T-helper 9 cell (primary cell): ENCODE data around the gene MORN1.

Experiments used
- DNase-seq: peaks from one replicate; pipeline ENCODE4 v3.0.0-alpha.2; 2020

The MORN1 gene

DNA sequence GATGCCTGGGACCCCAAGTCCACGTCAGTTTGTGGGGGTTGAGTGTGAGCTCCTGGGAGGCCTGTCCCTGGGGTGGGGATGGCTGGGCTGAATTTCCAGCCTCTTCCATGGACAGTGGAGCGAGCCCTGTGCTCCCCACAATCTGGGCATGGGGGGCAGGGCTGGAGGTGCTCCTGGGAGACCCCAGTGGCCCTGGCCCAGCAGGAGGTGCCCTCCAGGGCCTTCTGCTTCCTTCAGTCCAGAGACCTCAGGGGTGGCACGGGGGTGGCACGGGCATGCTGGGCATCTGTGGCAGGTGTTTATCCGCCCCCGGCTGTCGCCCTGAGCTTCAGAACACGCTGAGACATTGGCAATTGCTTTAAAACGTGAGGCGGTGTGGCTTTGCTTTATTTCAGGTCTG is 40.9 kb downstream of the MORN1 start:
- DNase-seq, result no peak

DNA sequence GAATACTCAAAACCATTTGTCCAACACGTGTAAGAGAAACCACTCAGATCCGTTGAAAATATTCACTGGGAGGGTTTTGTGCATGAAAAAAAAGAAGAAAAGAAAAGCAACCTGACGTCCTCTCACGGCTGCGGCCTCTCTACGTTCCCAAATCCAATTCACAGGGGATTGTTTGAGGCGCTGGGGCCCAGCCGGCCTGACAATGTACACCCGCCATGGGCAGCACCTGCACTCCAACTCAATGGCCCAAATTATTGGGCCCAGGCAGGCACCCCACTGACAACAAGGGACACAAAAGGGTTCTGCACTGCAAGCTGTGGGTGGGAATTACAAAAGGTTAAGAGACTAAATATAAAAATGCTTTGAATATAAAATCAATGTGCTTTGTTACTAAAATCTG is 41.5 kb downstream of the MORN1 start:
- DNase-seq, result no peak

DNA sequence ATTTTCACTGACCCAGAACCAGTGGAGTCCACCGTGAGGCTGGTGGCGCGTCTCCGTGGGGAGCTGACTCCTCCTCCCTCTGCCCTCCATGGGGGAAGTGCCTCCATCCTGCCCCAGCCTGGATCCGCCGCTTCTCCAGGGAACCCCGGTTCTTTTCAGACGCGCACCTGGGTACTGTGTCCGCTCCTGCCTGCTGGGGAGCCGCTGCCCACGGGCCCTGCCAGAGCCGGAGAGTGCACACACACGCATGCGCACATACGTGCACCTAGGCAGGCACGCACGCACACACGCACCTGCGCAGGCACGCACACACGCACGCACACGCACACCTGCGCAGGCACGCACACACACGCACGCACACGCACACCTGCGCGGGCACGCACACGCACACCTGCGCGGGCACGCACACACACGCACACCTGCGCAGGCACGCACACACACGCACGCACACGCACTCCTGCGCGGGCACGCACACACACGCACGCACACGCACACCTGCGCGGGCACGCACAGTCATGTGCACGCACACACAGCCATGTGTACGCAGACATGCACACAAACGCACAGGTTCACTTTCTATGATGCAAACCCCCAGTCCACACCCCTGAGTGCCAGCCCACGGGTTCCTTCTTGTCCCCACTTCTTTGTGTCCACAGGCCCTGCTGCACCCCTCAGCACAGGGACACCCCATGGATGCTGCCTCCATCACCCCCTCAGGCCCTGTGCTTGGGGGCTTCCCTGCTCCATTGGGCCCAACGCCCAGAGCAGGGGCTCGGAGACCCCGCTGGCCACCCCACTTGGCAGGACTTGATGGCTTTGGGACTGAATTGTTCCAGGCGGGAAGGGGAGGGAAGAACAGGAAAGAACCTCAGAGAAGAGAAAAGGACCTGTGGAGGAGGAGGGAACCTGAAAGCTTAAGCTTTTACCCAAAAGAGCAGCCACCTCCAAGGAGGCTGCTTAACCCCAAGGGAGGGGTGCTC is 42.7 kb downstream of the MORN1 start:
- DNase-seq, result no peak

DNA sequence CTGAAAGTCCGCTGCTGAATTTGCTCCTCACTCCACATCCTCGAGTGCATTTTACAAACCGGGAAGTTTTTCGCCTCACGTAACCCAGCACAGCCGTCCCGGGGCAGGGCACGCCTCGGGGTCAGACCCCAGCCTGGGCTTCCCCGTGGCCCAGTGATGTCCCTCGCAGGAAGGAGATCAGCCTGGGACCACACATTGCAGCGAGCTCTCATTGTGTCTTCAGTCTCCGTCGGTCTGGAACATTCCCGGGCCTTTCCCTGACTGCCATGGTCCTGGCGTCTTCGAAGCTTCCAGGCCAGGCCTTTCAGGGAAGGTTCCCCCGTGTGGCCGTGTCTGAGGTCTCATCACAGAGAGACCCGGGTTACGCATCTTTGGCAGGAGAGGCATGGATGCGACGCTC is 43.5 kb downstream of the MORN1 start:
- no peak for DNase-seq

DNA sequence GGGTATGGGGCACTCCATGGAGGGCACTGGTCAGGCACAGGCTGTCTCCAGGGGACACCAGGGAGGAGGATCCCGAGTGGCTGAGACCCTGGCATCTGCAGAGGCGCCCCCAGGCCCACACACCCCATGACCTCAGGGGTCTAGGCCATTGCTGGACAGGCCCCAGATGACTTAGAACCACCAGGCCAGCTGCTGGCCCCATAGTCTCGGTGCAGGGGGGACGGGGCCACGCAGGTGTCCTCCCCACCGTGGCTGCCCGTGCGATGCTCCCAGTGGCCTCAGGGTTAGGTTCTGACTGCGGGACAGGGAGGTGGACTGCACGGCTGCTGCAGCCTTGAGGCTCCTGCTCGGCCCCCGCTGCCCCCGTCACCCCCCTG is 44.0 kb downstream of the MORN1 start:
- no peak for DNase-seq

DNA sequence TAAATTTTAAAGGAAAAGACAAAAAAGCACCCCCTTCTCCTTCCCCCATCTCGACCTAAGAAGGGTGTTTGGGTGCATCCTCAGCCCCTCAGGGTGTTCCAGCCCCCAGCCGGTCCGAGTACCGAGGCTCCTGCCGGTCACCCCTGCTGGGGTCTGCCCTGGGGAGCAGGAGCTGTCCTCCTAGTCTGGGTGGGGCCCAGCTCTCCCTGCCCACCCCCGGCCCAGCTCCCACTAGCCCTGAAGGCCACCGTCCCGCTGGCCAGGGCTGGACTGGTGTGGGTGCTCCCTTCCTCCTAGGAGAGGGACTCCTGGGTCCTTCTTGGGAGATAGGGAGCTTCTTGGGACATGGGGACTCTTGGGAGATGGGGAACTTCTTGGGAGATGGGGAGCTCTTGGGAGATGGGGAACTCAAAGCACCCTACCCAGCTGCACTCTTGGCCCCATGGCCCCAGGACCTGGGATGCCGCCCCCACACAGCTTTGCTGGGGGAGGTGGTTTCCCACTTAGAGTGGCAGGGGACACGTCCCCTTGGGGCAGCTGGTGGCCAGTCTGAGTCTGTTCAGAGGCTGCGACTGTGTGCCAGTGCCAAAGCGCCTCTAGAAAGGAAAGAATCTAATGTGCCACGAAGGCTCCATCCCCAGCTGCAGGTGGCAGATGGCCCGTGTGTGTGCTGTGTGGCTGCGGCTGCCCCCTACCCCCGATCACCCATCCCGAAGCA is 44.5 kb downstream of the MORN1 start:
- DNase-seq, result no peak

DNA sequence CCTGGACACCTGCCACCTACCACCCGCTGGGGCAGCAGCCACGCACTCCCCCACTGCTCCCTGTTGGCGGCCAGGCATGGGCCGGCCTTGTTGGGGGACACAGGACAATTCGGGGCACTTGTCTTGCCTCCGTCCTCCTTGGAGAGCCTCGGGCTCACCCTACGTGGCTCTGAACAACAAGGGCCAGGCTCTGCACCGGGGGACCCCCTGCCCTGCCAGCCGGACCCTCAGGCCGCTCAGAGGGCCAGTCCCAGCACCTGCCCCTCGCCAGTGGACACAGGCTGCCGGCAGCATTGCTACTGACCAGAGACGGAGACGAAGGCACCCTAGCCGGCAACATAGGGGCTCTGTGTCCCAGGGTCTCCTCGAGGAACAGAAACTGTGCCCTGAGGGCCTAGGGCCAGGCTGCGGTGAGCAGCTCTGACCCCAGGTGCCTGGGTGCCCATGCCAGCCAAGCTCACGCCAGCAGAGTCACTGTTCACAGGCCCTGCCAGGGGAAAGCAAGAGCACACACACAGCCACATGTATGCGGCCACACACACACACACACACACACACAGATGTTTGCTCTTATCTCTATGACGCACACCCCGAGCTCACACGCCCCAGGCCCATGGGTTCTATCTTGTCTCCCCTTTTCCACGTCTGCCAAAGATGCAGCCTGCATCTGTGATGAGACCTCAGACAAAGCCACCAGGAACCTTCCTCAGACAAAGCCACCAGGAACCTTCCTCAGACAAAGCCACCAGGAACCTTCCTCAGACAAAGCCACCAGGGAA is 45.9 kb downstream of the MORN1 start:
- no peak for DNase-seq

DNA sequence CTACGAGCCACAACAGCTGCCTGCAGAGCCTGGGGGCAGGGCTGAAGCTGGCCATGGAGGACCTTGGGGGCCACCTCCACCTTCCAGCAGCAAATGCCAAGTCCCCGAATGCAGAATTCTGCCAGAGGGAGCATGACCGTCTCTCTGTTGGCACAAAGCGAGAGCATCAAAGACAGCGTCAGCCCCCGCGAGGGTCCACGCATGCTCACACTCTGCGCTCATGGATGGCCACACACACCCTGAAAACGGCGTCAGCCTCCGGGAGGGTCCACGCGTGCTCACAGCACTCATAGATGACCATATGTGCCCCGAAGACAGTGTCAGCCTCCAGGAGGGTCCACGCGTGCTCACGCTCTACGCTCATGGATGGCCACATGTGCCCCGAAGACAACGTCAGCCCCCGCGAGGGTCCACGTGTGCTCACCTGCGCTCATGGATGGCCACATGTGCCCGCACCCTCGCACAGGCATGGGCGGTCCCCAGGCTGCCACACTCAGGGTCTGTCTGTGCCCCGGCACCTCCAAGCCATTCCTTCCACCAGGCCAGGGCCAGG is 46.5 kb downstream of the MORN1 start:
- DNase-seq, result no peak

DNA sequence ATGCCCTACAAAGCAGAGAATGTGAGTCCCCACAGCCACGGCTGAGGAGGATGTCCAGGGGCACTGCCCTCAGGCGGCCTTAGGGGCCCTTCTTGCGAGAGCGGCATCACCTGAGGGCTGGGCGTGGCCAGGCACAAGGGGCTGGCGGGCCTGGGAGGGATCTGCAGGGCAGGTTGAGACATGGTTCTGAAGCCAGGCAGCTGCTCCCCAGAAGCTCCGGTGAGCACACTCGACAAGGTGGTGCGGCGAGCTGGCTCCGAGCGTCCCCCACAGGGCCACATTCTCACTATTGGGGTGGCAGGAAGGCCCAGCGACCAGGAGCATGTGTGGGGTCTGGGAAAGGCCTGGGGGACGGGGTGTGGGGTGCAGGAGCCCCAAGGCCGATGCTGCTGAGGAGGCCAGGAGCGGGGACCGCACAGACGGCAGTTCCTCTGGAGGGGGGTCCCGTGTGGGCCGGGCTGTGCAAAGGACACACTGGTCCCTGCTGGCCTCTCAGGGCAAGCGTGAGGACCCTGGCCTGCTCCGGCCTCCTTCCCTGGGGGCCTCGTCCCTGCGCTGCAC is 47.2 kb downstream of the MORN1 start:
- no peak for DNase-seq

DNA sequence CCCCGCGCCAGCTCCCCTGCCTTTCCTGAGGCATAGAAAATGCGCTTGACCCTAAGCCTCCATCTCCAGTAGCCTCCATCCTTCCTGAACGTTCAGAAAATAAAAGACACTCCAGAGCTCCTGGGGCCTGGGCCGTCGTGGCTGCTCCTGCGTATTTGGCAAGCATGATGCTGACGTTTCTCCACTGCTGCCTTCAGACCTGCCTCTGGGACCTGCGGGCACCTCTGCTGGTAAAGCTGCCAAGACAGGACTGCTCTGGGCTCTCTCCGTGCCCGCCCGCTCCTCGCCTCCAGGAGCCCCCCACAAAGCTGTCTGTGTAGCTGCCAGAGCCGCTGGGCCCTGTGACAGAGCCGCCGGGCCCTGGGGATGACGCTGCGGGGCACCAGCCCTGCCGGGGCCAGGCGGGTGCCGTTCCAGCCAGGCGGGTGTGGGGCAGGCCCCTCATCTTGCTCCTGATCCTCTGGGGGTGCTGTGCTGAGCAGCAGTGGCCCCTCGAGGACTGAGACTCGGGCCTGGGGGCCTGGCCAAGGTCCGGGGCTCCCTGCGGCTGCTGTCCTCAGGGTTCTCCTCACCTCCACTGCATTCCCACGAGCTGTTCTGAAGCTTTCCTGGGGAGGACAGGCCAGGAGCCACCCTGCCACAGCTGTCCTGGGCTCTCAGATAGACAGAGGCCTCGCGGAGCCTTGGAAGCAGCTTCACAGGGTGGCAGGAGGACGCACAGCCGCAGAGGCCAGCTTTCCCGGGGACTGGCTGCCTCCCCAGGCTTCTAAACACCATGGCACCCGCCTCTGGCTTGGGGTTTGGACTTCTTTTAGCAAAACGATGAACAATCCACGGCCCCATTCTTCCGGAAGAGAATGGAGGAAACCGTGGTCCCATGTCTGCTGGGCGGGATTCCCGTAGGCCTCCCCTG is 48.1 kb downstream of the MORN1 start:
- no peak for DNase-seq

DNA sequence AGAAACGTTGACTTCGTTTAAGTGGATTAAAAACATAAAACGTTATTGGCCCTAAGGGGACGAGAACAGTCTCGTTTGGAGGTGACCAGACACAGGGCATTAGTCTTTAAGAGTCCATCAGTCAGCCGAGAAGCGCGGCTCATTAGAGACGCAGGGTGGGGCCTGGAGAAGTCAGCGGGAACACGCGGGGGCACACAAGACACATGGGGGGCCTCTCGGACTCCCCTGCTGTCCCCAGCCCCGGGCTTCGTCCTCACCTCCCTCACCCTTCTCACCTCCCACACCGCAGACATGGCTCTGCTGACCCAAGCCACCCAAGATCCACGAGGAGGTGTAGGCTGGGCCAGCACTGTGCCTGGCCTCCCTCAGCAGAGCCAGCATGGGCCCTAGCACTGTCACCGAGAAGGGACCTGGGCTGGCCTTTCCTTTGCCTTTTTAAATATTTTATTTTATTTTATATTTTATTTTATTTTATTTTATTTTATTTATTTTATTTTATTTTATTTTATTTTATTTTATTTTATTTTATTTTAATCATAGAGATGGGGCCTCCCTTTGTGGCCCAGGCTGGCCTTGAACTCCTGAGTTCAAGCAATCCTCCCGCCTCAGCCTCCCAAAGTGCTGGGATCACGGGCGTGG is 48.9 kb downstream of the MORN1 start:
- no peak for DNase-seq

DNA sequence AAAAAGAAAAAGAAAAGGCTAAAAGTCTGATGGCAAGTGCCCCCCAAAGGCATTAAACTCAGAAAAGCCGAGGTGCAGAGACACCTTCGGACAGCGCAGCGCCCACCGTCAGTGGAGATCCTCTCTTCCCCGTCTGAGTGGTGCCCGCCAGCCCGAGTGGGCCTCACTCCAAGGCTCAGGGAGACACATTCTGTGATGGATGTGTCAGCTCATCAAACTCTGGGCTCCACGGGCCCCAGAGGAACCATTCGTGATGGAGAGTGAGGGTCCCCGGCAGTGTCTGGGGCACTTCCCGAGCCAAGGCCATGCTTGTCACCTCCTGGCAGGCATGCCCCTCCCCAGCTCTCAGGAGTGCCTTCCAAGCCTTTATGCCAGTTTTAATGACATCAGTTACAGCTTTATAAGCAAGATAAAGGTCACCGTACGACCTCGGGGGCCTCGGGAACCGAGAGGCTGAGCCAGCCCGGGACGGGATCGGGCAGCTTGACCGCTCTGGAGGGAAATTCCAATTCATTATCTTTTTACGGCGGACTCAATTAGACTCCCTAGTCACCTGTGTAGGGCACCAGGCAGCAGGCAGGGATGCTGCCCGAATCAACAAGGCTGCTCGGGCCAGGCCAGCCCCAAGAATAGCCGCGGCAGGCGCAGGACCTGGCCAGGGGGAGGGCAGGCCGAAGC is 49.5 kb downstream of the MORN1 start:
- DNase-seq, result no peak

DNA sequence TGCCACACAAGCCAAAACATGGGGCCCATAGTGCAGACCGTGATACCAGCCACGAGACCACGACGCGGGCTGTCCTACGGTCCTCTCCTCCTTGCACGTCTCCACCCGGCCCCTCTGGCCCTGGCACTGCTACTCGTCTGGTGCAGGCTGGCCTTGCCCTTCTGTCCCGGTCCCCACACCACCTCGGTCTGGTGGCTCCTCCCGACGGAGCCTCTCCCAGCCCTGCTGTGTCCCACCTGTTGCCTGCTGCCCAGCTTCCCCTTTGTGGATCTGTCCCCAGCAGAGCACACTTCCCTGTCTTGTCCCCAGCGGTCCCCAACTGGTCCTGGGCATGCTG is 50.5 kb downstream of the MORN1 start:
- DNase-seq, result no peak

DNA sequence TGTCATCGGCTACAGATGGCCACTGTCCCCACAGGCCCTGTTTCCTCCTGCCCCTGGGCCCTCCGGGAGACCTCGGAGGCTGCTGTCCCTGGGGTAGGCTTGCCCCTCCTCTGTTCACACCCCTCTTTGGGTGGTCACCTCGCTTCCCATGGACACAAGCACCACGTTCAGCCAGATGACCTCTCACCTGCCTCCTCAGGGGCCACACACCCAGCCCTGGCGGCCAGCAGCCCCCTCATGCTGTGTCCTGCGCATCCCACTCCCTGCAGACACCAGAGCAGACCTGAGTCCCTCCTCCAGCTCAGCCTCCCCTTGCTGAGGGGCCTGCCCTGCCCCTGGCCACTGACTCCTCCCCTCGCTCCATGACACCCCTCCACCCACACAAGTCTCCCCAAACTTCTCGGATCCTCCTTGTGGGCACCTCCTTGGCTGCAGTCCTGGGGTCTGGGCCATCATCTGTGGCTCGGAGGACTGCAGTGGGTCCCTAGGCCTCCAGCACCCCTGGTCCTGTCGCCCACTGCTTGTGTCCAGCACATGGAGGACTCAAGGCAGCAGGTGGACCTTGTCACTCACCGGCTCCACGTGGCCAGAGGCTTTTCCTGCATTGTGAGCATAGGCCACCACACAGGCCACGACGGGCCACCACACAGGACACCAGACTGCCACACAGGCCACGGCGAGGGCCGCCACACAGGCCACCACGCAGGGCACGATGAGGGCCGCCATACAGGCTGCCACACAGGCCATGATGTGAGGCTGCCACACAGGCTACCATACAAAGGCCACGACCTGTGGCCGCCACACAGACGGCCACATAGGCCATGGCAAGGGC is 51.1 kb downstream of the MORN1 start:
- DNase-seq, result no peak

DNA sequence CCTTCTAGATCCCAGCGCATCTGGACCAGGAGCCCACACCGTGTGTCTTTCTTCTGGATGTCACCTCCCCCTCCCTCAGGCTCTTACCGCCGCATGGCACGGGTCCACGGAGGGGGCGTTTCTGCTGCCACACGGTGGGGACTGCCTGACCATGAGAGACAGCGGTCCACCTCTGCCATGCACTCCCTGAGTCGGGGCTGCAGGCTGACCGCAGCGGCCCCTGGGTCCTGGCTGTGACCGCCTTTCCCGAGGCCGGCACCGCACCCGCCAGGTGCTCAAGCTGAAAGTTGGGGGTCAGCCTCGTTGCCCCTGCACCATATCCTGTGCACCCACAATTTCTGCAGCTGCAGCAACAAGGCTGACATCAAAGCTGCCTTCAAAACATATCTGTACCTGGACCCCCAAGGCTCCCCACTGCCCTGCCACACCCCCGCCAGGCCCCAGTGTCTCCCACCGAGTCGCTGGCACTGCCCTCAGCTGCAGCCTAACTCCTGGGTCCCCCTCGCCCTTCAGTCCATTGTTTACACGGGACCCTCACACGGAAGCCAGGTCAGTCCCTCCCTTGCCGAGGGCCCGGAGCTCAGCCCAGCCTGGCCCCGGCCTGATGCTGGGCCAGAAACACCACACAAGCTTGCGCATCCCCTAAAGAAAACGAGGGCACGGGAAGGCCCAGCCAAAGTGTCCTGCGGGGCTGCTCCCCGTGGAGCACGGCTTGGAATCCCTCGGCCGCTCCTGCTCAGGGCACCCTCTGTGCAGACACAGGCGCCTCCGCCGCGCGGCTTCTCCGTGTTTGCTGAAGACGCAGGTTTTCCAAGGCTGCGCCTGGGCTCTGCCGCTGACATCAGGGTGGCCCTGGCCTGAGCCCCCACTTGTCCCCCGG is 51.9 kb downstream of the MORN1 start:
- DNase-seq, result no peak

DNA sequence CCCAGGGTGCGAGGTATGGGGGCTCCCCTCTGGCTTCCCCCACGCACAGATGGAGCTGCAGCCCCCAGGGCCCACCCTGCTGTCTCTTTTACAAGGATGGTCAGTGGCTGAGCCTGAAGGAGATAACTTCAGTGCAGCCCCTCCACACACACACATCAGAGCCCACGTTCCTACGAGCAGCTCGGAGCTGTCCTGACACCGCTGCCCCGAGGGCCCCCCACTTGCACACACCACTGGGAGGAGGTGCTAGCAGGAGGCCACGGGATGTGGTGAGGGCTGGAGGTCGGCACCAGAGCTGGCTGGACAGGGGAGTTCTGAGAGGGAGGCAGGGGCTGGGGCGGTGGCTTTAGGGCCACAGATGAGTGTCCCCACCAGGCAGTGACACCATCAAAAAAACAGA is 53.9 kb downstream of the MORN1 start:
- DNase-seq, result no peak

DNA sequence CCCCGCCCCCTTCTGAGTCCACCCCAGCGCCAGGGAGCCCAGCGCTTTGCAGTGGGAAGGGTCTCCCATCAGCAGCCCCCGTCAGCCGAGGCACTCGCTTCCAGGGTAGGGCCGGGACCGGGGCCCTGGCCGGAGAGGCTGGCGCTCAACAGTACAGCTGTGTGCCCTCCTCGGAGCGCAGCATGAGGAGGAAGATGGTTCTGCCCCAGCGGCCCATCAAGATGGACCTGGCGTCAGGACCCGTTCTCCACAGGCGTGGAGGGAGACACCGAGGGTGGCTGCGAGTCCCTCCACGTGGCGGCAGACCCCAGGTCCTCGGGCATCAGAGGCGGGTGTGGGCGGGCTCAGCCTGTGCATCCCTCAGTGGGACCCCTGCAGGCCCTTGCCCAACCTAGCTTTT is 54.3 kb downstream of the MORN1 start:
- DNase-seq, result no peak

DNA sequence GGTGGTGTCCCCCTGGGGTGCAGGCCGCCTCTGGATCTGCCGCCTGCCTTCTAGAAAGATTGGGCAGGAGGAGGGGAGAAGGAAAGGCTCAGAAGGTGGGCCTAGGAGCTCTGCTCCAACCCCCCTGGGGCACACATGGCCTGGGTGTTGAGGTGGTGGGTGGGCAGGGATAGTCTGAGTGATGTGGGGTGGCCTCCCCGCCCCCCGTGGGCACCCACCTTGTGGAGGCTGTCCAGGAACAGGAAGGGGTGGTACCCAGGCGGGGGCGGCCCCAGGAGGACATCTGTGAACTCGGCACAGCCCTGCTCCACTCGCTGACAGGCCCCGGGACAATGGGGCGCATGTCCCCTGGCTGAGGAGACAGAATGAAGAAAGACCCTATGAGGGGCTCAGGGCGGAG is 54.9 kb downstream of the MORN1 start:
- no peak for DNase-seq
